ENCODE results near the gene PUDP.

Gene PUDP

GRCh38 chrX:7069556-7069955 is 78.4 kb downstream of the PUDP start:
- Histone ChIP-seq H3K9me3 (ENCODE audit: low read length) (no peaks in the 10 kb centered on the region), H3K4me3 (ENCODE audit: low read depth, low read length, poor library complexity, severe bottlenecking) (no peak overlapping the region), H2AFZ (ENCODE audit: low read length) (no peak overlapping the region), H3K27me3 (ENCODE audit: insufficient read depth, low read length) (no peaks in the 10 kb centered on the region), H3K4me1 (ENCODE audit: insufficient read depth, low read length, severe bottlenecking) (peaks cover 18% of the 10 kb centered on the region), H3K79me2 (ENCODE audit: insufficient read depth, low read length) (no peaks in the 10 kb centered on the region), H3F3A (ENCODE audit: insufficient read depth, low read length) (no peaks in the 10 kb centered on the region), H3K36me3 (ENCODE audit: insufficient read depth, low read length) (peaks cover 32% of the 10 kb centered on the region), H3K9me2 (ENCODE audit: low read depth, low read length) (no peaks in the 10 kb centered on the region), H4K20me1 (ENCODE audit: insufficient read depth, low read length) (no peaks in the 10 kb centered on the region), H3K9ac (ENCODE audit: low read length) (no peak overlapping the region), H3K27ac (ENCODE audit: low read depth, low read length, poor library complexity, severe bottlenecking) (peak overlapping the region; percentile 43), H3K4me2 (ENCODE audit: low read length) (no peak overlapping the region)
- no peak for TF ChIP-seq CTCF (IDR thresholded peaks at IDR 0.05; ENCODE audit: low read length)
- no peak for TF ChIP-seq EZH2 (IDR thresholded peaks at IDR 0.05; ENCODE audit: borderline replicate concordance, low read length)

GRCh38 chrX:7068939-7069367 is 79.0 kb downstream of the PUDP start:
- no peaks in the 10 kb centered on the region for H3K27me3 ChIP-seq (ENCODE audit: insufficient read depth, low read length)
- no peak overlapping the region for H3K4me3 ChIP-seq (ENCODE audit: low read depth, low read length, poor library complexity, severe bottlenecking)
- H3K9me3 ChIP-seq (ENCODE audit: low read length) = no peaks in the 10 kb centered on the region
- no peaks in the 10 kb centered on the region for H3K9me2 ChIP-seq (ENCODE audit: low read depth, low read length)
- H3F3A ChIP-seq (ENCODE audit: insufficient read depth, low read length) = no peaks in the 10 kb centered on the region
- H4K20me1 ChIP-seq (ENCODE audit: insufficient read depth, low read length) = no peaks in the 10 kb centered on the region
- H3K9ac ChIP-seq (ENCODE audit: low read length) = no peak overlapping the region; the same call in 1 of the 2 replicates
- H3K4me2 ChIP-seq (ENCODE audit: low read length) = no peak overlapping the region
- H3K4me1 ChIP-seq (ENCODE audit: insufficient read depth, low read length, severe bottlenecking) = peaks cover 17% of the 10 kb centered on the region
- no peak overlapping the region for H2AFZ ChIP-seq (ENCODE audit: low read length)
- peaks cover 35% of the 10 kb centered on the region for H3K36me3 ChIP-seq (ENCODE audit: insufficient read depth, low read length)
- H3K79me2 ChIP-seq (ENCODE audit: insufficient read depth, low read length) = no peaks in the 10 kb centered on the region
- H3K27ac ChIP-seq (ENCODE audit: low read depth, low read length, poor library complexity, severe bottlenecking) = peak overlapping the region; percentile 43
- no peak for TF ChIP-seq EZH2 (IDR thresholded peaks at IDR 0.05; ENCODE audit: borderline replicate concordance, low read length)
- peak; percentile 44; the same call in 1 of the 2 replicates for TF ChIP-seq CTCF (IDR thresholded peaks at IDR 0.05; ENCODE audit: low read length)

- H3K4me2 ChIP-seq (ENCODE audit: low read length) = no peak overlapping the region
- no peak overlapping the region for H3K27ac ChIP-seq (ENCODE audit: low read depth, low read length, poor library complexity, severe bottlenecking)
- no peak overlapping the region for H3K9ac ChIP-seq (ENCODE audit: low read length)
- no peaks in the 10 kb centered on the region for H4K20me1 ChIP-seq (ENCODE audit: insufficient read depth, low read length)
- H3K4me3 ChIP-seq (ENCODE audit: low read depth, low read length, poor library complexity, severe bottlenecking) = no peak overlapping the region
- H3K79me2 ChIP-seq (ENCODE audit: insufficient read depth, low read length) = no peaks in the 10 kb centered on the region
- no peaks in the 10 kb centered on the region for H3K9me3 ChIP-seq (ENCODE audit: low read length)
- TF ChIP-seq CTCF (IDR thresholded peaks at IDR 0.05; ENCODE audit: low read length) (no peak), EZH2 (IDR thresholded peaks at IDR 0.05; ENCODE audit: borderline replicate concordance, low read length) (no peak)
- no peaks in the 10 kb centered on the region for H3K27me3 ChIP-seq (ENCODE audit: insufficient read depth, low read length)
- no peaks in the 10 kb centered on the region for H3K9me2 ChIP-seq (ENCODE audit: low read depth, low read length)
- peaks cover 17% of the 10 kb centered on the region for H3K4me1 ChIP-seq (ENCODE audit: insufficient read depth, low read length, severe bottlenecking)
- no peaks in the 10 kb centered on the region for H3F3A ChIP-seq (ENCODE audit: insufficient read depth, low read length)
- H3K36me3 ChIP-seq (ENCODE audit: insufficient read depth, low read length) = peaks cover 38% of the 10 kb centered on the region
- H2AFZ ChIP-seq (ENCODE audit: low read length) = no peak overlapping the region
These were observed 80.7 kb downstream of the PUDP start for GRCh38 chrX:7067256-7067655.

Data from OCI-LY1 (cell line).